GM19240 (cell line): ENCODE data around the gene SAC3D1.
A peak's percentile ranks its signal among the peaks of the same experiment; 100 is the strongest.

Experiments used
- DNase-seq: peaks from one replicate; pipeline ENCODE4 v3.0.0; 2011; ENCODE audit warnings: low spot score; ENCODE audit not compliant: insufficient read length

SAC3D1 gene

DNA sequence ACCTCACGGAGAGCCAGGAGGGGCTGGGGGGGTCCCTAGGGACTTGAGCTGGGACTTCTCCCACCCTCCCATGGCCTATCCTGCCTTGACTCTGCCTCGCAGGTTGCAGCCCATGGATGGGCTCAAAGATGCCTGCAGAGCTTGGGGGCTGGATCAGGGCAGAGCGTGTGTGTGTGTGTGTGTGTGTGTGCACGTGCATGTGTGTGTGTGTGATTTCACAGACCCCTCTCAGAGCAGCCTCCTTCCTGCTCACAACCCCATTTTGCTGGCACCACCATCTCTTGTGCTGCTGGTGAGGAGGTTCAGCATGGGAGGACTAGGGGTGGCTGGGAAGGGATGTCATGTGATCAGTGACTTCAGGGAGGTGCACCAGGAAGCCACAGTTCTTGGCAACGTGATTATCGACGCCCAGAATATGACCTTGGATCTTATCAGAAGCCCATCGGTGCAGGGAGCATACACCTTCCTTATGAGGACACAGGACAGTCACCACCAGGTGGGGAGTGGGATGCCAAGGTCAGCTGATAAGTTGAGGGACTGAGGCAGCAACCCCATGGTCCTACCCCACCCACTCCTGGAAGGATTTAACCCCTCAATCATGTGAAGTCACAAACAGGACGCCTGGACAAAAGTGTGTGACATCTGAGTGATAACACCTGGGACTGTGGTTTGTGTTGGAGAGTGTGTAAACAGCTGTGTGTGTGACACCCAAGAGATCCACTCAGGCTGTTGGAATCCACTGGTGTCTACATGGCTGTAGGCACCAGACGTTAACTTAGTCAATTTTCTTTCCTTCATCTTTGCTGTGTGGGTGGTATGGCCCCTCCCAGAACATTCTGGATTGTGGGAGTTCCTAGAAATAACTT, 19.2 kb downstream of the SAC3D1 start:
- no peak for DNase-seq

DNA sequence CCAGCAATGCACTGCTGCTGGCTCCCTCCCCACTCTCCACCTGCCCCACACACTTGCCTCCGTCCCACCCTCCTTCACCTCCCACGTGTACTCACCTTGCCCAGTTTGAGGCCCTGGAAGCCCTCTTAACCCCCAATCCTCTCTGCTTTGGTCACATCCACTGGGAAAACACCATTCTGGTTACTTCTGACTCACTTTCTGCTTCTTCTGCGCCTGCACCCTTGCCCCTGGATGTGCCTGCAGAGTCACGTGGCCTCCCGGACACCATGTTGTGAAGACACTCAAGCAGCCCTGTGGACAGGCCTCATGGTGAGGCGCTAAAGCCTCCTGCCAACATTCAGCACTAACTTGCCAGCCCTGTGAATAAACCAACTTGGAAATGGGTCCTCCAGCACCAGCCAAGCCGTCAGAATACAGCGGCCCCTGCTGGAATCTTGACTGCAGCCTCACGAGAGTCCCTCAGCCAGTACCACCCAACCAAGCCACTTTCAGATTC, 20.0 kb downstream of the SAC3D1 start:
- DNase-seq: no peak

DNA sequence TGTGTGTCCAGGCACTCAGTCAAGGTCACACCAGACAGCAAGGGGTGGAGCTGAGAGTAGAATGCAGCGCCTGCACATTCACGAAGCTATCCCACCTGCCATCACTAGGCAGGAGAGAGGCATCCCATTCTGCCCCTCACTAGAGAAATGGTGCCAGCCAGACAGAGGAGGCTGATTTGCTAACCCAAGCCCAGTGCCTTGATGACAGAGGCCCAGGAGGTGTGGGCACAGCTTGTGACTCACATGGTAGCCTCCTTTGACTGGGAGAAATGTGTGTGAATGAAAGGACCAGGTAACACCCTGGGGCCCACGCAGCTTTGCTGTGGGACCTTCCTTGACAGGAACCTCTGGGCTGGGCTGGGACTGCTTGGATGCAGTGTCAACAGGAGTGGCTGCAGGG, 22.5 kb downstream of the SAC3D1 start:
- DNase-seq: no peak

DNA sequence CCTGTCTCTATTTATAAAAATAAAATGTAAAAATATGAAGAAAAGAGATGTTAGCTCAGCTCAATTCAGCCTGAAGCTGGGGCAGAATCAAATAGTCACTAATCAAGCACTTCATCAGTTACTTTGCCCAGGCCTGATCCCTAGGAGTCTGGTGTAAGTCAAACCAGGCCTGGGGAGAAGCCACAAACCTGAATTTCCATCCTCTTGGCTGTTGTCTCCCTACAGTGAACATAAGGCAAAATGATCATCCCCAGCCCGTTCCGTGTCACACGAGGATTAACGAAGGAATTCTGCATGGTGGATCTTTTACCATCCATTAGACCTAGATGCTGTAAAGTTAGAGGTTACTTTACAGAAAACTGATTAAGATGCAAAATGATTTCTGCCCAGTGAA, 23.8 kb downstream of the SAC3D1 start:
- DNase-seq: no peak

DNA sequence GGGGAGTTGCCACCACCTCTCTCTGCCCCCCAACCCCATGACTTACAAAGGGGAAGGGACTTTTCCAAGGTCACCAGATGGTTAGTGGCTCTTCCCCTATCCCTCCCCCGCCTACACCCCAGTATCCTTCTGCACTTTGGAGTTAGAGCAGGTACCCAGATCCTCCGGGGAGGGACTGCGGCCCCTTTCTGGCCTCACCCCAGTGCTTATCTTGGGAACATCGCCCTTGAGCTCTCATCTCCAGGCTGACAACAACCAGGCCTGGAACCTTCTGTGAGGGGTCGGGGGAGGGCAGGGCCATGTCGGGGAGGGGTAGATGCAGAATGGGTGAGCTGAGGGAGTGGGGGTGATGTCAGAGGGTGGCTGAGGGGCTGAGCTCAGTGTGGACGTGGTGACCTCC, 24.8 kb downstream of the SAC3D1 start:
- no peak for DNase-seq

DNA sequence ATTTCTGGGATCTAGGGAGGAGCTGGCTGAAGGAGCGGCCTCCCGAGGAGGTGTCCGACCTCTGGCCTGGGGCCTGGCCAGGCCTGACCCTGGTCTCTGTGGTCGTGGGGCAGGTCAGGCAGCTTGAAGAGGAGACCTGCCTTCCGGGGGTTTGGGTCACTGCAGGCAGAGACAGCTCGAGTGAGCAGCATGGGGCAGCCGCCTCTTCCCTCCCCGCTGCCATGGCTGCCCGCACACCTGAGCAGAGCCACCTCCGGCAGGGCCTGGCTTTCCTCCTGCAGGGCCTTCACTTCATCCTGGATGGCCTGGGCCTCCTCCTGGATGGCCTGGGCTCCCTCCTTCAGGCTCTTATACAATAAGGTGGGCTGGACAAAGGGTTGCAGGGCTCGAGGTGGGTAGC, 25.3 kb downstream of the SAC3D1 start:
- DNase-seq: no peak

DNA sequence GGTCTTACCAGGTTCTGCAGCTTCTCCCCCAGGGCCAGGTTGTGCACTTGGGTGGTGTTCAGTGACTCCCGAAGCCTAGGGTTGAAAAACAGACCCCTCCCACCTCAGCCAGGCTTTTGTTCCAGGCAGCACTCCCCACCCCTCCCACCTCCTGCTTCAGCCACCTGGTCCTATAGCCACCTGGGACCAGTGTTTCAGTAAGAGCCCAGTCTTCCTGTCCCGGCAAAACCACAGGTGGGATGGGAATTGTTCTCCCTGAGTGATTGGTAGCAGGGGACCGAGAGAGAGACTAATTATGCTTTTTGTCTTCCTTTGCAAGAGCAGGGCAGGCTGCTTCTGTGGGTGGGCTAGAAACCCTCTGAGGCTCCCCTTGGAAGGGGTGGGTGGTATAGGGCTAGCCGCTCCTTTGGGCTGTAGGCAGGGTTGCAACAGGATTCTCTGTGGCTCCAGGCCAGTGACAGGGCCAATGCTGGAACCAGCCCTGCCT, 25.8 kb downstream of the SAC3D1 start:
- DNase-seq: no peak

DNA sequence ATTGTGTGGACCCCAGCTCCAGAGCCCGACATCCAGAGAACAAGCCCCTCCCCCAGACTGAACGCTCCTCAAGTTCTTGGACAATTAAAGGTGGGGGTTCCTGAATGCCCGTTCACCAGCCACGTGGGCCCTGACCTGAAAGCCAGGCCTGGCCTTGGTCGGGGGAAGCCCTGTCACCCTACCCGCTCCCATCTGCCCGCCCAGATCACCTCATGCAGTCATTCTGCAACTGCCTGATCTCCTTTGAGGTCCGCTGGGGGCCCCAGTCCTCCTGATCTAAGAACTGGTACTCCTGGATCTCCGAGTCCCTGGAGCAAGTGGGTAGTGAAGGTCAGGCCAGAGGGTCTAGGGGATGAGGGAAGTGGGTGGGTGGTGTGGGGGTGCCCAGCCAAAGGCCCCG, 26.4 kb downstream of the SAC3D1 start:
- DNase-seq: no peak

DNA sequence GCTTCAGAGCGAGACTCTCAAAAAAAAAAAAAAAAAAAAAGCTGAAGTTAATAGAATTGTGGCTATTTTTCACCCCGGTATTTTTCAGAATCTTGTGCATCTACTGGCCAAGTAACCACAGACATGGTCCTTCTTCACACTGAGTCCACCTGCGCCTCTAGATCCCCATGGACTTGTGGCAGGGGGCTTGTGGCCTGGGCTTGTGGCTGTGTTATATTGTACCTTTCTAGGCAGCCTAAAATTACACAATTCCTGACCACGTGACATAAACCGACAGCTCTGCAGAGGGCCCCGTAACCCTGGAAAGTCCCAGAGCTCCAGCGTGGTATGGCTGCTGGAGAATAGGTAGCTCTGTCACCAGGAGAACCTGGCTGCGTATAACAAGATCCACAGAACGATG, 28.2 kb downstream of the SAC3D1 start:
- no peak for DNase-seq

DNA sequence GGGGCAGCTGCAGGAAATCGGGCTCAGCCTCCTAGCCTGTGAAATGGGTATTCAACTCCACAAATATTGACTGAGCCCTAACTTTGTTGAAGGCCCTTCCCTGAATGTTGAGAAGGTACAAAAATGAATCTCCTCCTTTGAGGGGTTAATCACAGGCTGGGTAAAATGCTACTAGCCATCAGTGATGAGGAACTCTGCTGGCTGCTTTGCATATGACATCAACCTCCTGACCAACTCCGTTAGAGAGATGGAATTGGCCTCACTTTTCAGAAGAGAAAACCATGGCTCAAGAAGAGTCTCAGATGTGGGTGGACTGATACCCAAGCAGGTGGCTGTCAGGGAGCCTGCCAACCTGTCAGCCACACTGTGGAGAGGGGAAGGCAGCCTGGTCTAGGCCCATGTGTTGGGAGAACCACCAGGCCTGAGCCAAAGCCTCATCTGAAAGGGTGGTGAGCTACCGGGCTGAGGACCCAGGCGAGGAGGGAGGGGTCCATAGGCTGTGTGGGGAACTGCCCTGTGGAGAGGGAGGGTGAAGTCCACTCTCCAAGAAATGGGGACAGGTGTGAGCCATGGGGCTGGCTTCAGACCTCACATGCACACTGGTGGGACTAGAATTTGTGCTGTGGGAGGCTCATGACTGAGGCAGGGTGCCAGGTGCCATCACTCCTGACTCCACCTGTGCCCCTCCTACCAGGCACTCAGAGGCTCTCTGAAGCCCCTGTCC, 31.1 kb downstream of the SAC3D1 start:
- no peak for DNase-seq

DNA sequence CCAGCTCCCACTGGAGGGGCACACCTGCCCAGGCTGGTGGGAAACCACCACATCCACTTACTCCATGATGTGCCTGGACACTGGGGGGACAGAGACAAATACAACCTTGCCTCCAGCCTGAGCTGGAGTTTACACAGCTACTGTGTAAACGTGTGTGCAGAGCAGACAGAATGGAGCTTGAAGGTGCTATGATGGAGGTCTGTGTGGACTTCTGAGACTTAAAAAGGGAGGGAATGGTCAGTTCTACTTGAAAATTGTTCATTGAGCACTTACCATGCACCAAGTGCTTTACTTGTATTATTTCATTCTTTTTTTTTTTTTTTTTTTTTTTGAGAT, 31.6 kb downstream of the SAC3D1 start:
- no peak for DNase-seq

DNA sequence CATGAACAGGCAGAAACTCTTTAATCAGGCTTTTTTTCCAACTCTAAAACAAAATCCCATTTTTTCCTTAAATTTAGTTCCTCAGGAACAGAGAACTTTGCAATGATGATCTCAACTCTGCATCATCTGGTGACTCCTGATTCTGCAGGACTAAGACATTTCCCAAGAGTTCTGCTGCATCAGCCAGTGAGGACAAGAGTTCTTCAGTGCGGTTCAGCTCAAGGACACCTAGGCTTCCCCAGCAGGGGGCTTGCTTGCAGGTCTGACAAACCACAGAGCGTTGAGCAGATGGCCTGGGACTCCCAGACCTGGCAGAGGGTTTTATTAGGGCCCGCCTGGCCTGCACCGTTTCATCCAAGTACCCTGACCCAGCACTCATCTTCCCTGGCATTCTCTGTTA, 36.4 kb downstream of the SAC3D1 start:
- no peak for DNase-seq

DNA sequence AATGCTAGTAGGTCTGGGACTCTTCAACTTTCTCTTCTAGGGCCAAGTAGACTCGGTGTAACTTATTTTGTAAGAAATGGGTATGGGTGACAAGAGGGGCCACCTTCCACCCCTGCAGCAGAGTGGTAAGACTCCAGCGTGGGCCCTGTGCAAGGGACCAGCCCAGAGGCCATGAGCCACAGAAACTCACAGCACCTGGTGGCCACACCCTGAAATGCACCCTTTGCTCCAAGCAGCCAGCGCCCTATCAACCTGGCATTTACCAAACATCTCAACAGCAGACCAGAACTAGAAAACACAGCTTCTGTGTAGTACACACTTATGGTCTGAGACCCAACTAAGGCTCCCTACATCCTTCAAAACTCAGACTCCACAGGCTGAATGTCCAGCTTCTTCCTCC, 37.1 kb downstream of the SAC3D1 start:
- peak; percentile 53 for DNase-seq

DNA sequence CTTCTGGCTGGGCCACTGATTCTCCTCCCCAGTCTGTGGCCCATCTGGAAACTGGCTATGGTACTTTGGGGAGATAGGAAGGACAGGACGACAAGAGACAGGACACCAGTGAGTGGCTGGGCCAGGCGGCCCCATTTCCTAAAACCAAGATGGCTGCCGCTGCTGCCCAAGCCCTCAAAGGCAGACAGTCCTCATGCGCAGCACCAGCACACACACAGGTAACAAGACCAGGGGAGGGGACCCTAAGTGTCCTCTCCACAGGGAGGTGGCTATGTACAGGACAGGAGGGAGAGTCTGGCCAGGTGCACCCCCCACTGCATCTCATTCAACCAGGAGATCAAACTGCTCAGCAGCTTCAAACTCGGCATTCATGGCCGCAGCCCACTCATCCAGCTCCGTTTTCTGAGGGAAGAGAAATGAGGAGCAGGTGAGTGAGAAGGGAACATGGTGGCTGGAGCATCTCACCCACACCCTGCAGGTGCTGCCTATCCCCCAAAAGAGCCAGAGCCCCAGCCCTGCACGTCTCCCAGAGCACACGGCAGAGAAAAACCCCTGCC, 37.9 kb downstream of the SAC3D1 start:
- no peak for DNase-seq

DNA sequence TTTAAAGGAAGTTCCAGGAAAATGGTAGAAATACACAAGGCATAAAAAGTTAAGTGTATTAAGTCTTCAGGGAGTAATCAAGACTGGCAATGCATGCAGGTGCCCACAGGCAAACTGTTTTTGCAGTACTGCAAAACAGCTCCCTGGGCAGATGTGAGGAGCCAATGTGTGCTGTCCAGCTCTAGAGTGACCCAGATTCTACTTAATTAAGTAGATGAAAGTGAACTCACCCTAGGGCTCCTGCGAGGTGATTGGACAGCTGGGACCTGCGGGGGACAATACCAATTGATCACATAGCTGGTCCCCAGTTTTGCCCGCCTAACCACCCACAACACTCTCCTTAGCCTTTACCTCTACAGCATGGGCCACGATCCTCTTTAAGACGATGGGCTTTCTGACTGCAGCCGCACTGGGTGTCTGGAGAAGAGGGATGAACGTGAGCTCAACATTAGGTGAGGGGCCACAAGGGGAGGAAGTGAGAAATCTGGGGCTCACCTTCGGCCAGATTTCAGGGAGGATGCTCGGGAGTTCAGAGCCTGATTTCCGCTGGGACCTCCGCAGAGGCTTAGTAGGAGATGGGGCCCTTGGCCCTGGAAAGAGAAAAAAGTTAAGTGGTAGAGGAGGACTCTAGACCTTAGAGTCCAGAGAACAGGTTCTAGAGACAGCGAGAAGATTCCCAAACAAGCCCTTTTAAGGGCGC, 42.3 kb downstream of the SAC3D1 start:
- no peak for DNase-seq

DNA sequence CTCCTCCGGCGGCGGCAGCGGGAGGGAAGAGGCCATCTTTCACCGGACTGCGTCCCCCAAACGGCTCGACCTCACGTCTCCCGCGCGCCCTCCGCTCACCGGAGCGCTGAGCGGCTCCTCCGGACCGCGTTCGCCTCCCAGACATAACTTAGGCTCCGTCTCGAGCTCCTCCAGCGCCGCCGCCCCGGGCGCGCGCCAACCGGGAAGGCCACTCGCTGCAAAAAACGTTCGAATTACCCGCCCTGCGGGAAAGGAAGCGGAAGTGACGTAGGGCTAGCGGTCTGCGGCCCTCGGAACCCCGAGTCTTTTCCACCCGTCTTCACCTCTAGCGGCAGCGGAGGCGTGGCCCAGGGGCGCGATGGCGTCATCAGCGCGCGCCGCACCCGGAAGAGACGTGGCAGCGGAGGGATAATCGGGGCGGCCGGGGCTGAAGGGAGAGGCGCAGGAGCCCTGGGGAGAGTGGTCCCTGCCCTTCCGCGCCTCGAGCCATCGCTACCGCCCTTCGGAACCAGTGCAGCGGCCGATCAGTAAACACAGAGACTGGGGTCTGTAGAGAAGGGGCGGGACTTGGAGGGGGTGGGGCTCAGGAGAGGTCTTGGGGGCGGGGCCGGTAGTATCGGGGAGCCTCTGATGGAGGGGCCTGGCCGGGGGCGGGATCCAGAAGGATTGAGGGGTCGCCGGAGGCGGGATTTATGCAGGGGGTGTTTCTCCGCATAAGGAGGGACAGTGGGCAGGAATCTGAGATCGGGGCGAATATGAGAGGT, 43.0 kb downstream of the SAC3D1 start, which contains the start of the genes CDCA5 and ZFPL1:
Gene CDCA5, minus strand, starts transcription at position 207 of the 764 bp plus-strand sequence. Its CDS starts 62 bp downstream, at position 145.
Gene ZFPL1, plus strand, starts transcription at position 389 of the 764 bp plus-strand sequence. CDS start 477 bp downstream, outside the sequence.
- peak; percentile 98 for DNase-seq

DNA sequence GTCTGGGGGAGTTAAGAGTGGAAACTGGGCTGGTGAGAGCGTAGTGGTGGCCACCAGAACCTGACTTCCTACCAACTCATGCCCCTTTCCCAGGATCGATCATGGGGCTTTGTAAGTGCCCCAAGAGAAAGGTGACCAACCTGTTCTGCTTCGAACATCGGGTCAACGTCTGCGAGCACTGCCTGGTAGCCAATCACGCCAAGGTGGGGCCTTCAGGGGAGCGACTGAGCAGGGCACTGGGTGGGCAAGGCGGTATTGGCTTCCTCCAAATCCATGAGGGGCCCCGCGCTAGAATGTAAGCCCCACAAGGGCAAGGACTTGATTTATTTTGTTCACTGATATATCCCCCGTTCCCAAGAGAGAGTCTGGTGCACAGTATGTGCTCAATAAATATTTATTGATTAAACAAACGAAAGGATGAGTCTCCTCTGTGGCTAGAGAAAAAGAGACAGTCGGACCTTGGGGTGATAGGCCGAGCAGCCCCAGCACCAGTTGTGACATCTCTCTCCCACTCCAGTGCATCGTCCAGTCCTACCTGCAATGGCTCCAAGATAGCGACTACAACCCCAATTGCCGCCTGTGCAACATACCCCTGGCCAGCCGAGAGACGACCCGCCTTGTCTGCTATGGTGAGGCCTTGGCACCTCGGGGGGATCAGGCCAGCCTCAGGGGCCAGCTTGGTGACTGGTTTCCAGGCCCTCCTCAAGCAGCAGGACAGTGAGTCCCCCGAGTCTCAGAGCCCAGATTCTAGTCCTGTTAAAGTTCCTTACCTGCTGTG, 43.8 kb downstream of the SAC3D1 start:
- no peak for DNase-seq

DNA sequence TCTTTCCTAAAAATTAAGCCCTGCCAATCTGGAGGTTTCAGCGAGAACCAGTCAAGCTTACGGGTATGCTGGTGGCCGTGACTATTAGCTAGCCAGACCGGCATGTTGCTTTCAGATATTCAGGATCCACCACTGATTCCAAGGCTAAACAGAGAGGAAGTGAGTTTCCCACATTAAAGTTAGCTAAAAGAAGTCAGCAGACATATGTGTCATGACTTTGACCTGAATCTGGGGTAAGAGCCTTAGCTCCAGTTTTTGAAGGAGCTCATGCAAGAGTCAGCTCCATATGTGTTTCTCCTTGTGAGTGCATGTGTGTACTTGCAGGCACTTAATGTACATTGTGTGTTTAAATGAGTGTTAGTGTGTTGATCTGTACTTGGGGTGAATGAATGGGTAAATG, 44.4 kb downstream of the SAC3D1 start:
- no peak for DNase-seq

DNA sequence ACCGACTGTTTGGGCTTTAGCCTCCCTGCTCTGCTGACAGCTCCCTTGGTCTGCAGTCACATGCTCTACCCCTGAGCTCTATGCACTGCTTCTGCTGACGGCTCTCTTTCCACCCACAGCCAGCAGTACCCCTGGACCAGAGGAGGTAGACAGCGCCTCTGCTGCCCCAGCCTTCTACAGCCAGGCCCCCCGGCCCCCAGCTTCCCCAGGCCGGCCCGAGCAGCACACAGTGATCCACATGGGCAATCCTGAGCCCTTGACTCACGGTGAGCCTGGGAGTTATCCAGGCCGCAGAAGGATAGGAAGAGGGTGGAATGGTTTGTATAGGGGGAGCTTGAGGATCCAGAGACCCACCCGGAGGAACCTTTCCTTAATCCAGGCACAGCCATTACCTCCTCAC, 45.8 kb downstream of the SAC3D1 start:
- no peak for DNase-seq

DNA sequence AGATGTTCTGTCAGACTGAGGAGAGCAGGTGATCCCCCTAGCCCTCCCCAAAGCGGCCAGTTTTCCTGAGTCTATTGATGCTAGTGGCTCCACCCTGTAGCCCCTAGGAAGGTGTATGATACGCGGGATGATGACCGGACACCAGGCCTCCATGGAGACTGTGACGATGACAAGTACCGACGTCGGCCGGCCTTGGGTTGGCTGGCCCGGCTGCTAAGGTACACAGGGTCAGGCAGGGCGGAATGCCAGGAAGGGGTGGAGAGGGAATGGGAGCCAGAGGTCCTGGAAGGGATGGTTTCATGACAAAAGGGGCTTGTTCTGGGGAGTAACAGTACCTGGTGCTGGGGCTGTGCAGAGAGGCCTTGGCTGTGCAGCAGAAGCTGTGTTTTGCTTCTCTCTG, 46.2 kb downstream of the SAC3D1 start:
- DNase-seq: no peak
